Left hindlimb (tissue), 1 donor: Measurements from ENCODE around the gene ARHGAP42.
"Not testable (repeated sequence)": the region's sequence is repeated elsewhere in the genome, so short reads cannot be mapped to it uniquely, and the experiment has no call there.

Source experiments
- DNase-seq: peaks from one replicate; pipeline ENCODE4 v3.0.0-alpha.2; 2018

ARHGAP42 gene

GRCh38 chr11:100981196-100981824, 294.2 kb downstream of the ARHGAP42 start:
- DNase-seq = no peak

- DNase-seq = no peak
Observed at GRCh38 chr11:100984668-100985067, 297.6 kb downstream of the ARHGAP42 start.

GRCh38 chr11:100990931-100991330, 303.8 kb downstream of the ARHGAP42 start:
- DNase-seq = no peak

GRCh38 chr11:100991541-100991940, 304.5 kb downstream of the ARHGAP42 start:
- DNase-seq = no peak

- DNase-seq = no peak
Observed at GRCh38 chr11:100994966-100995365, 307.9 kb downstream of the ARHGAP42 start.

GRCh38 chr11:100999756-101000155, 312.7 kb downstream of the ARHGAP42 start:
- DNase-seq = no peak

GRCh38 chr11:101003468-101003867, 316.4 kb downstream of the ARHGAP42 start:
- DNase-seq = no peak

GRCh38 chr11:101008961-101009689, 322.0 kb downstream of the ARHGAP42 start:
- no peak for DNase-seq

GRCh38 chr11:101009690-101010055, 322.6 kb downstream of the ARHGAP42 start:
- DNase-seq = no peak

GRCh38 chr11:101010899-101011298, 323.8 kb downstream of the ARHGAP42 start:
- no peak for DNase-seq

GRCh38 chr11:101011881-101012280, 324.8 kb downstream of the ARHGAP42 start:
- no peak for DNase-seq

GRCh38 chr11:101013702-101014101, 326.6 kb downstream of the ARHGAP42 start:
- DNase-seq = not testable (repeated sequence)

GRCh38 chr11:101014600-101015285, 327.7 kb downstream of the ARHGAP42 start:
- no peak for DNase-seq

GRCh38 chr11:101019870-101020269, 332.8 kb downstream of the ARHGAP42 start:
- DNase-seq = no peak

GRCh38 chr11:101022256-101022655, 335.2 kb downstream of the ARHGAP42 start:
- DNase-seq = no peak

- no peak for DNase-seq
Observed at GRCh38 chr11:101028644-101029043, 341.6 kb downstream of the ARHGAP42 start.

GRCh38 chr11:101030015-101030414, 342.9 kb downstream of the ARHGAP42 start:
- DNase-seq = no peak

GRCh38 chr11:101030692-101031091, 343.6 kb downstream of the ARHGAP42 start:
- DNase-seq = no peak

GRCh38 chr11:101031713-101032112, 344.6 kb downstream of the ARHGAP42 start:
- no peak for DNase-seq

GRCh38 chr11:101032991-101033390, 345.9 kb downstream of the ARHGAP42 start:
- no peak for DNase-seq

- peak; percentile 34 for DNase-seq
Observed at GRCh38 chr11:101034076-101034475, 347.0 kb downstream of the ARHGAP42 start.

- DNase-seq = no peak
Observed at GRCh38 chr11:101035872-101036271, 348.8 kb downstream of the ARHGAP42 start.
